PC-3 (cell line): ENCODE data around the gene CHSY1. TPM values are rescaled to one million over a fixed set of nuclear protein-coding genes. Genes with fewer than 3 reads are reported as not detected.

ENCODE experiments used
- ATAC-seq: fragments of 200-7000 bp; cut with Tn5 transposase; 2 replicates; pipeline ENCODE4 v1.9.1; 2020; ENCODE audit warnings: mild to moderate bottlenecking, moderate library complexity
- BruUV-seq: library from RNA; stranded (reverse); fragments of 400-500 nt; replicated peaks from 2 replicates; lab custom pipeline; 2021; lab: Mats Ljungman, UMichigan
- CTCF ChIA-PET: fragments of 300-600 bp; sonication (Branson Sonifier 250); formaldehyde crosslinking; loops from one replicate; lab custom pipeline; 2022; ENCODE audit warnings: antibody characterized with exemption; lab: Charles Lee
- POLR2A ChIA-PET: fragments of 300-600 bp; sonication (Branson Sonifier 250); formaldehyde crosslinking; loops from one replicate; lab custom pipeline; 2022; ENCODE audit warnings: antibody characterized with exemption; ENCODE audit not compliant: unreplicated experiment; lab: Charles Lee
- DNase-seq: peaks from one replicate; pipeline ENCODE4 v3.0.0-alpha.2; 2015
- H2AFZ ChIP-seq: fragments of 300-600 bp; sonication (generic); 2 replicates; pipeline ENCODE4 v1.6.0; 2016; ENCODE audit warnings: antibody characterized with exemption, low read length
- H3F3A ChIP-seq: fragments of 300-600 bp; sonication (generic); one replicate; pipeline ENCODE4 v1.6.0; 2017; ENCODE audit warnings: antibody characterized with exemption, low read length, control low read depth, mild to moderate bottlenecking; ENCODE audit not compliant: unreplicated experiment
- H3K27ac ChIP-seq: fragments of 300-600 bp; sonication (generic); 2 replicates; pipeline ENCODE4 v1.5.1; 2016; ENCODE audit warnings: mild to moderate bottlenecking, low read length
- H3K27me3 ChIP-seq: fragments of 300-600 bp; sonication (generic); 2 replicates; pipeline ENCODE4 v1.6.1; 2016; ENCODE audit warnings: low read length, mixed read lengths
- H3K36me3 ChIP-seq: fragments of 300-600 bp; sonication (generic); 2 replicates; pipeline ENCODE4 v1.6.1; 2016; ENCODE audit warnings: low read depth, mixed run types, low read length, mixed read lengths
- H3K4me1 ChIP-seq: fragments of 300-600 bp; sonication (generic); 2 replicates; pipeline ENCODE4 v1.5.1; 2016; ENCODE audit warnings: low read length; ENCODE audit not compliant: insufficient read depth
- H3K4me2 ChIP-seq: fragments of 300-600 bp; sonication (generic); 2 replicates; pipeline ENCODE4 v1.6.0; 2016; ENCODE audit warnings: low read length
- H3K4me3 ChIP-seq: fragments of 300-600 bp; sonication (generic); 2 replicates; pipeline ENCODE4 v1.5.1; 2016; ENCODE audit warnings: mild to moderate bottlenecking, low read length, mixed read lengths
- H3K79me2 ChIP-seq: fragments of 300-600 bp; sonication (generic); 2 replicates; pipeline ENCODE4 v1.6.1; 2017; ENCODE audit warnings: low read length, mixed read lengths
- H3K9ac ChIP-seq: fragments of 300-600 bp; sonication (generic); 2 replicates; pipeline ENCODE4 v1.6.0; 2016; ENCODE audit warnings: mild to moderate bottlenecking, low read length
- H3K9me2 ChIP-seq: fragments of 300-600 bp; sonication (generic); replicated peaks from 2 replicates; pipeline ENCODE4 v1.6.1; 2016; ENCODE audit warnings: mixed run types, low read length, mixed read lengths
- H3K9me3 ChIP-seq: fragments of 300-600 bp; sonication (generic); 2 replicates; pipeline ENCODE4 v1.6.1; 2016; ENCODE audit warnings: low read length, mixed read lengths
- H4K20me1 ChIP-seq: fragments of 300-600 bp; sonication (generic); 2 replicates; pipeline ENCODE4 v1.6.1; 2016; ENCODE audit warnings: low read length, mixed read lengths
- EZH2 ChIP-seq: fragments of 300-600 bp; sonication (generic); IDR thresholded peaks from one replicate; pipeline ENCODE4 v1.6.1; 2017; ENCODE audit warnings: antibody characterized with exemption, mild to moderate bottlenecking, low read length; ENCODE audit not compliant: unreplicated experiment
- EZH2phosphoT487 ChIP-seq: fragments of 300-600 bp; sonication (generic); IDR thresholded peaks from 2 replicates; pipeline ENCODE4 v1.6.1; 2018; ENCODE audit warnings: mild to moderate bottlenecking, antibody characterized with exemption, low read length, borderline replicate concordance
- intact Hi-C: fragments of 100-400 bp; cut with micrococcal nuclease; formaldehyde crosslinking; loops from 2 replicates; pipeline ENCODE4 v1.9.0; 2023
- total RNA-seq: library from RNA; depleted of rRNA; stranded (reverse); fragments of >200 nt; gene quantifications from 2 replicates; pipeline ENCODE4 v1.2.3, GENCODE V29; 2014
- TF ChIP-seq, protein P1 (sequence below): fragments of 300-600 bp; sonication (generic); conservative IDR thresholded peaks from 2 replicates; pipeline ENCODE4 v1.5.1; 2017; ENCODE audit warnings: antibody characterized with exemption, low read depth, mild to moderate bottlenecking, low read length

The CHSY1 gene
- total RNA-seq, 1 experiment from 2014 or later, result 13.8 TPM

DNA sequence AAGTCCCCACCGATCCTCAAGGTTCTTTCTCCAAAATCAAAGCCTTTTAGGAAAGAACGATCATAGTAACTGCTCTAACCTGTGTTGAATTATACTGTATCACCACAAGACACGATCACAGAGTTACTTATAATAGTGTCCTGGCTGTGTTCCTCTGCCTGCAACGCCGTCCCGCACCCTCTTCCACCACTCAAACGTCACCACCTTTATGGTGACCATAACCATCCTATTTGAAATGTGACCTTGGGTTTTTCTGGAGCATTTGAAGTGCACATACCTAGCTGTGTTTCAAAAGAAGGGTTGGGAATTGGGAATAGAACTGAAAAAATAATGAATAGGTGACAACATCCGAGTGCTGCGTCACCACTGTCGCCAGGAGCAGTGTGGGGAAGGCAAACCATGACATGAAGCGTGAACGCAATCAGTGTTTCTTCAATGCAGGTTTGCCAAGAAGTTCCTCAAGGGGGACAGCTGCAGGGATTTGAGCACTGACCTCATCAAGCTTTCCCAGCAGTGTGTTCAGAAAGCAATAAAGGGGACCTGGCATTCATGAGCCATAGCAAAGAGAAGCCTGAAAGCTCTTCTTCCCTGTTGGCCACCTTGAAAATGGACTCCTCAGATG, 26.2 kb upstream of the CHSY1 start:
- Histone ChIP-seq H4K20me1 (no peaks in the 10 kb centered on the region), H3K9me3 (no peaks in the 10 kb centered on the region), H3K27me3 (no peaks in the 10 kb centered on the region), H3F3A (no peaks in the 10 kb centered on the region), H3K79me2 (peaks cover 24% of the 10 kb centered on the region), H2AFZ (peak overlapping the region; percentile 84), H3K9ac (peak overlapping the region; percentile 91; the same call in 1 of the 2 replicates), H3K4me1 (0 out of 2 replicates have a peak, but pooled peaks cover 13% of the 10 kb centered on the region), H3K9me2 (no peaks in the 10 kb centered on the region), H3K36me3 (peaks cover 39% of the 10 kb centered on the region), H3K4me2 (peak overlapping the region; percentile 84), H3K27ac (no peak overlapping the region), H3K4me3 (peak overlapping the region; percentile 81)
- intact Hi-C loops, result no loop called here
- ChIA-PET POLR2A (no interaction called here), CTCF (no interaction called here)
- TF ChIP-seq EZH2phosphoT487 (no peak), EZH2 (no peak)
- TF ChIP-seq, protein P1, sequence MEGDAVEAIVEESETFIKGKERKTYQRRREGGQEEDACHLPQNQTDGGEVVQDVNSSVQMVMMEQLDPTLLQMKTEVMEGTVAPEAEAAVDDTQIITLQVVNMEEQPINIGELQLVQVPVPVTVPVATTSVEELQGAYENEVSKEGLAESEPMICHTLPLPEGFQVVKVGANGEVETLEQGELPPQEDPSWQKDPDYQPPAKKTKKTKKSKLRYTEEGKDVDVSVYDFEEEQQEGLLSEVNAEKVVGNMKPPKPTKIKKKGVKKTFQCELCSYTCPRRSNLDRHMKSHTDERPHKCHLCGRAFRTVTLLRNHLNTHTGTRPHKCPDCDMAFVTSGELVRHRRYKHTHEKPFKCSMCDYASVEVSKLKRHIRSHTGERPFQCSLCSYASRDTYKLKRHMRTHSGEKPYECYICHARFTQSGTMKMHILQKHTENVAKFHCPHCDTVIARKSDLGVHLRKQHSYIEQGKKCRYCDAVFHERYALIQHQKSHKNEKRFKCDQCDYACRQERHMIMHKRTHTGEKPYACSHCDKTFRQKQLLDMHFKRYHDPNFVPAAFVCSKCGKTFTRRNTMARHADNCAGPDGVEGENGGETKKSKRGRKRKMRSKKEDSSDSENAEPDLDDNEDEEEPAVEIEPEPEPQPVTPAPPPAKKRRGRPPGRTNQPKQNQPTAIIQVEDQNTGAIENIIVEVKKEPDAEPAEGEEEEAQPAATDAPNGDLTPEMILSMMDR, result no peak
- DNase-seq, result no peak
- BruUV-seq, result TSS peak; percentile 90
- no peak for ATAC-seq

DNA sequence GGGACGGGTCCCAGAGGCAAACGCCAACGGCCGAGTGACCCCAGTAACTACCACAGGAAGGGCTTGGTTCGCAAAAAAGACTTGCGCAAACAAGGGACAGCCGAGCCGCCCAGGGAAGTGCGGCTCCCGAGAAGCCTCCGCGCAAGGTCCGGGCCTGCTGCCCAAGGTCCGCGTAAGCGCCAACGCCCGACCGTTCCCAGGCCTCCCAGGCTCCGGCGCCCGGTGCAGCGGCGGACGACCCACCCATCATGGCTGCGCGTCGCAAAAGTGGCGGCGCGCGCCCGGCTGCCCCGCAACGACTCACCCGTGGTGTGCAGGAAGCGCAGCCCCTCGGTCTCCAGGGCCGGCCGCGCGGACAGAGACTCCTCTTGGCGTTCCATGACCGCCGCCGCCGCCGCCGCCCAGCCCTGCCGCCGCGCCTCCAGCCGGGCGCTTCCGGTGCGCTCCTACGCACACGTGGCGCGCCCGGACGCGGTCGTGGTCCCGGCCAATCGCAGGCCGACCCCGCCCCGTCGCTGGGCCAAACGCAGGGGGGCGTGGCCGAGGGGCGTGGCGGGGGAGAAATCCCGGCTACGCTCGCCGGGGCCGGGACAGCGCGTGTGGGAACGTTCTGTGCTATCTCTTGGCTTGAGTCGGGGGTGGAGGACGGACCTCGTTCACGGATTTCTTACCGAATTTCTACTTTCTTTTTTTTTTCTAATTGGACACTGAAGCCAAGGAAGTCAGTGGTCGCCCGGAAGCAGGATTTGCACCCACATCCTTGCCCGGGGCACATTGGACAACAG, 25.4 kb upstream of the CHSY1 start, which contains the start of gene SELENOS:
TSS of gene SELENOS (minus strand) at position 448 of the 785 bp plus-strand sequence. CDS start at position 380, 68 bp downstream.
- ChIA-PET POLR2A (no interaction called here), CTCF (no interaction called here)
- peak within 1 kb of the TSS; percentile 20 for H3K27ac ChIP-seq
- H3K79me2 ChIP-seq, result peaks cover 24% of the 10 kb centered on the region
- no peaks in the 10 kb centered on the region for H4K20me1 ChIP-seq
- peaks cover 39% of the 10 kb centered on the region for H3K36me3 ChIP-seq
- peak within 1 kb of the TSS; percentile 84 for H3K4me2 ChIP-seq
- ATAC-seq (peak; percentile 90), DNase-seq (peak; percentile 91)
- TF ChIP-seq EZH2phosphoT487 (no peak), EZH2 (no peak)
- TF ChIP-seq, protein P1, result no peak
- no TSS peak for BruUV-seq
- H2AFZ ChIP-seq, result peak within 1 kb of the TSS; percentile 84
- H3K9me3 ChIP-seq, result no peaks in the 10 kb centered on the region
- 0 out of 2 replicates have a peak, but pooled peaks cover 13% of the 10 kb centered on the region for H3K4me1 ChIP-seq
- no peaks in the 10 kb centered on the region for H3F3A ChIP-seq
- intact Hi-C loops, result no loop called here
- H3K27me3 ChIP-seq, result no peaks in the 10 kb centered on the region
- H3K9ac ChIP-seq, result peak within 1 kb of the TSS; percentile 91
- peak within 1 kb of the TSS; percentile 81 for H3K4me3 ChIP-seq
- no peaks in the 10 kb centered on the region for H3K9me2 ChIP-seq
